ENCODE data around the gene ANKMY2. TPM values are rescaled to one million over a fixed set of nuclear protein-coding genes. Genes with fewer than 3 reads are reported as not detected.
A peak's percentile ranks its signal among the peaks of the same experiment; 100 is the strongest.

Gene ANKMY2
- polyA plus RNA-seq, 6 donors from 2014 or later, result 7.6 to 19.8 (median 14.7) TPM

- no peak for ATAC-seq (ENCODE audit: low read depth in 2 of 2)
- Mint-ChIP-seq H3K9me3 (no peaks in the 10 kb centered on the region), H3K27me3 (no peaks in the 10 kb centered on the region), H3K4me3 (no peak overlapping the region), H3K27ac (peak overlapping the region in 1 of 6 donors; percentile 56), H3K4me1 (peaks cover 37 to 52% (median 46%) of the 10 kb centered on the region in 3 donors), H3K36me3 (peaks cover 0 to 3% of the 10 kb centered on the region in 2 donors)
- DNase-seq, result no peak
These were observed 6.1 kb upstream of the ANKMY2 start for GRCh38 chr7:16651396-16652239.

- DNase-seq (no peak), ATAC-seq (ENCODE audit: low read depth in 2 of 2) (no peak)
- no peaks in the 10 kb centered on the region for H3K27me3 Mint-ChIP-seq
- H3K9me3 Mint-ChIP-seq, result no peaks in the 10 kb centered on the region
- H3K4me1 Mint-ChIP-seq, result peaks cover 38 to 54% (median 49%) of the 10 kb centered on the region in 3 donors
- peaks cover 0 to 3% of the 10 kb centered on the region in 2 donors for H3K36me3 Mint-ChIP-seq
- H3K4me3 Mint-ChIP-seq, result no peak overlapping the region
- H3K27ac Mint-ChIP-seq, result peak overlapping the region in 1 of 6 donors; percentile 45
These were observed 4.7 kb upstream of the ANKMY2 start for GRCh38 chr7:16650266-16650665.

GRCh38 chr7:16649196-16649595 is 3.6 kb upstream of the ANKMY2 start:
- ATAC-seq (ENCODE audit: low read depth in 2 of 2) (no peak), DNase-seq (no peak)
- Mint-ChIP-seq H3K9me3 (no peaks in the 10 kb centered on the region), H3K4me3 (peak overlapping the region in 1 of 8 donors; percentile 92), H3K27ac (no peak overlapping the region), H3K4me1 (peaks cover 45 to 62% (median 55%) of the 10 kb centered on the region in 3 donors), H3K27me3 (no peaks in the 10 kb centered on the region), H3K36me3 (peaks cover 0 to 3% of the 10 kb centered on the region in 2 donors)

GRCh38 chr7:16648551-16648950 is 3.0 kb upstream of the ANKMY2 start:
- no peak for ATAC-seq (ENCODE audit: low read depth in 2 of 2)
- Mint-ChIP-seq H3K9me3 (no peaks in the 10 kb centered on the region), H3K27me3 (no peaks in the 10 kb centered on the region), H3K27ac (peak overlapping the region in 1 of 6 donors; percentile 57), H3K4me1 (peaks cover 49 to 69% (median 61%) of the 10 kb centered on the region in 3 donors), H3K4me3 (peak overlapping the region in 2 of 8 donors; percentile 22 to 92), H3K36me3 (peaks cover 0 to 3% of the 10 kb centered on the region in 2 donors)
- DNase-seq, result no peak

- Mint-ChIP-seq H3K27ac (peak overlapping the region in 2 of 6 donors; percentile 15 to 33), H3K9me3 (no peaks in the 10 kb centered on the region)
- ATAC-seq (ENCODE audit: low read depth in 2 of 2), result no peak
These were observed 1.9 kb upstream of the ANKMY2 start for GRCh38 chr7:16647435-16647960.

GRCh38 chr7:16646472-16647072 is 1.0 kb upstream of the ANKMY2 start:
- Mint-ChIP-seq H3K4me1 (peaks cover 51 to 78% (median 55%) of the 10 kb centered on the region in 3 donors), H3K36me3 (peaks cover 0 to 3% of the 10 kb centered on the region in 2 donors), H3K4me3 (peak overlapping the region; percentile 92 to 100 (median 100)), H3K9me3 (no peaks in the 10 kb centered on the region), H3K27me3 (no peaks in the 10 kb centered on the region), H3K27ac (peak overlapping the region; percentile 59 to 99 (median 95))
- ATAC-seq (ENCODE audit: low read depth in 2 of 2) (peak; percentile 10 to 12), DNase-seq (peak; percentile 12)

More at GRCh38 chr7:16647435-16647960, 1.9 kb upstream of the ANKMY2 start:
- Mint-ChIP-seq H3K27me3 (no peaks in the 10 kb centered on the region), H3K4me3 (peak overlapping the region in 7 of 8 donors; percentile 92 to 100 (median 99)), H3K4me1 (peaks cover 52 to 73% (median 60%) of the 10 kb centered on the region in 3 donors), H3K36me3 (peaks cover 0 to 3% of the 10 kb centered on the region in 2 donors)
- DNase-seq, result no peak

GRCh38 chr7:16644636-16645592 is 640 bp downstream of the ANKMY2 start:
- Mint-ChIP-seq H3K4me1 (peaks cover 44 to 73% (median 50%) of the 10 kb centered on the region in 3 donors), H3K9me3 (no peaks in the 10 kb centered on the region), H3K27me3 (no peaks in the 10 kb centered on the region), H3K36me3 (no peaks in the 10 kb centered on the region), H3K27ac (peak overlapping the region; percentile 88 to 99 (median 98)), H3K4me3 (peak overlapping the region; percentile 92 to 100 (median 100))
- DNase-seq (peak; percentile 54), ATAC-seq (ENCODE audit: low read depth in 2 of 2) (peak in 1 of 2 donors; percentile 7)

- Mint-ChIP-seq H3K9me3 (no peaks in the 10 kb centered on the region), H3K27ac (peak overlapping the region; percentile 56 to 98 (median 90)), H3K4me1 (peaks cover 44 to 71% (median 47%) of the 10 kb centered on the region in 3 donors), H3K27me3 (no peaks in the 10 kb centered on the region), H3K36me3 (no peaks in the 10 kb centered on the region), H3K4me3 (peak overlapping the region; percentile 92 to 100 (median 100))
- DNase-seq (no peak), ATAC-seq (ENCODE audit: low read depth in 2 of 2) (no peak)
These were observed 1.4 kb downstream of the ANKMY2 start for GRCh38 chr7:16644157-16644556.

GRCh38 chr7:16638282-16639280 is 7.0 kb downstream of the ANKMY2 start:
- Mint-ChIP-seq H3K36me3 (peaks cover 6 to 13% of the 10 kb centered on the region in 2 donors), H3K4me3 (no peak overlapping the region), H3K27me3 (no peaks in the 10 kb centered on the region), H3K4me1 (peaks cover 8 to 24% (median 10%) of the 10 kb centered on the region in 3 donors), H3K9me3 (no peaks in the 10 kb centered on the region), H3K27ac (peak overlapping the region in 1 of 6 donors; percentile 36)
- no peak for DNase-seq
- ATAC-seq (ENCODE audit: low read depth in 2 of 2), result no peak

GRCh38 chr7:16637379-16637778 is 8.2 kb downstream of the ANKMY2 start:
- no peak overlapping the region for H3K4me3 Mint-ChIP-seq
- no peaks in the 10 kb centered on the region for H3K9me3 Mint-ChIP-seq

GRCh38 chr7:16636555-16637101 is 8.9 kb downstream of the ANKMY2 start:
- Mint-ChIP-seq H3K36me3 (peaks cover 13% of the 10 kb centered on the region in 2 donors), H3K4me3 (no peak overlapping the region), H3K9me3 (no peaks in the 10 kb centered on the region), H3K27ac (no peak overlapping the region), H3K27me3 (no peaks in the 10 kb centered on the region), H3K4me1 (peaks cover 0 to 6% (median 0%) of the 10 kb centered on the region in 3 donors)
- no peak for ATAC-seq (ENCODE audit: low read depth in 2 of 2)
- DNase-seq, result no peak

More at GRCh38 chr7:16637379-16637778, 8.2 kb downstream of the ANKMY2 start:
- ATAC-seq (ENCODE audit: low read depth in 2 of 2) (no peak), DNase-seq (no peak)
- Mint-ChIP-seq H3K27ac (no peak overlapping the region), H3K36me3 (peaks cover 7 to 13% of the 10 kb centered on the region in 2 donors), H3K4me1 (peaks cover 0 to 13% (median 3%) of the 10 kb centered on the region in 3 donors), H3K27me3 (no peaks in the 10 kb centered on the region)

Data from naive B cell (primary cell).